ENCODE results near the gene TGFB1.

The TGFB1 gene

GRCh38 chr19:41335467-41335866 is 18.3 kb downstream of the TGFB1 start:
- no peaks in the 10 kb centered on the region for H3K4me1 ChIP-seq (ENCODE audit: insufficient read depth, low read length)
- no peaks in the 10 kb centered on the region for H3K9me3 ChIP-seq (ENCODE audit: low read length)
- no peaks in the 10 kb centered on the region for H3K27me3 ChIP-seq (ENCODE audit: control insufficient read depth in 1 of 2, insufficient read depth in 2 of 2, low read length in 2 of 2)
- H3K9ac ChIP-seq (ENCODE audit: low read length): no peak overlapping the region
- peaks cover 30% of the 10 kb centered on the region for H3K36me3 ChIP-seq (ENCODE audit: insufficient read depth, low read length)
- H3K27ac ChIP-seq (ENCODE audit: low read depth, low read length): no peak overlapping the region
- no peak overlapping the region for H3K4me3 ChIP-seq (ENCODE audit: low read depth in 1 of 2, low read length in 2 of 2)

- no peaks in the 10 kb centered on the region for H3K4me1 ChIP-seq (ENCODE audit: insufficient read depth, low read length)
- H3K27me3 ChIP-seq (ENCODE audit: control insufficient read depth in 1 of 2, insufficient read depth in 2 of 2, low read length in 2 of 2): no peaks in the 10 kb centered on the region
- H3K9me3 ChIP-seq (ENCODE audit: low read length): no peaks in the 10 kb centered on the region
- peaks cover 33% of the 10 kb centered on the region for H3K36me3 ChIP-seq (ENCODE audit: insufficient read depth, low read length)
- no peak overlapping the region for H3K4me3 ChIP-seq (ENCODE audit: low read depth in 1 of 2, low read length in 2 of 2)
- H3K27ac ChIP-seq (ENCODE audit: low read depth, low read length): no peak overlapping the region
- H3K9ac ChIP-seq (ENCODE audit: low read length): no peak overlapping the region
Measured at GRCh38 chr19:41334793-41335192, 18.9 kb downstream of the TGFB1 start.

- Histone ChIP-seq H3K4me3 (ENCODE audit: low read depth in 1 of 2, low read length in 2 of 2) (no peak overlapping the region), H3K4me1 (ENCODE audit: insufficient read depth, low read length) (no peaks in the 10 kb centered on the region), H3K9me3 (ENCODE audit: low read length) (no peaks in the 10 kb centered on the region), H3K9ac (ENCODE audit: low read length) (no peak overlapping the region), H3K27ac (ENCODE audit: low read depth, low read length) (no peak overlapping the region), H3K36me3 (ENCODE audit: insufficient read depth, low read length) (peaks cover 26% of the 10 kb centered on the region), H3K27me3 (ENCODE audit: control insufficient read depth in 1 of 2, insufficient read depth in 2 of 2, low read length in 2 of 2) (no peaks in the 10 kb centered on the region)
Measured at GRCh38 chr19:41332468-41332867, 21.3 kb downstream of the TGFB1 start.

GRCh38 chr19:41332000-41332399 is 21.7 kb downstream of the TGFB1 start:
- peaks cover 2% of the 10 kb centered on the region for H3K4me1 ChIP-seq (ENCODE audit: insufficient read depth, low read length)
- H3K9me3 ChIP-seq (ENCODE audit: low read length): no peaks in the 10 kb centered on the region
- no peak overlapping the region for H3K4me3 ChIP-seq (ENCODE audit: low read depth in 1 of 2, low read length in 2 of 2)
- H3K36me3 ChIP-seq (ENCODE audit: insufficient read depth, low read length): peaks cover 26% of the 10 kb centered on the region
- no peak overlapping the region for H3K9ac ChIP-seq (ENCODE audit: low read length)
- H3K27me3 ChIP-seq (ENCODE audit: control insufficient read depth in 1 of 2, insufficient read depth in 2 of 2, low read length in 2 of 2): no peaks in the 10 kb centered on the region
- H3K27ac ChIP-seq (ENCODE audit: low read depth, low read length): no peak overlapping the region

GRCh38 chr19:41330946-41331678 is 22.6 kb downstream of the TGFB1 start:
- peaks cover 26% of the 10 kb centered on the region for H3K36me3 ChIP-seq (ENCODE audit: insufficient read depth, low read length)
- no peak overlapping the region for H3K27ac ChIP-seq (ENCODE audit: low read depth, low read length)
- H3K4me1 ChIP-seq (ENCODE audit: insufficient read depth, low read length): peaks cover 8% of the 10 kb centered on the region
- no peaks in the 10 kb centered on the region for H3K27me3 ChIP-seq (ENCODE audit: control insufficient read depth in 1 of 2, insufficient read depth in 2 of 2, low read length in 2 of 2)
- H3K9ac ChIP-seq (ENCODE audit: low read length): no peak overlapping the region
- no peak overlapping the region for H3K4me3 ChIP-seq (ENCODE audit: low read depth in 1 of 2, low read length in 2 of 2)
- no peaks in the 10 kb centered on the region for H3K9me3 ChIP-seq (ENCODE audit: low read length)

GRCh38 chr19:41330481-41330880 is 23.2 kb downstream of the TGFB1 start:
- Histone ChIP-seq H3K9ac (ENCODE audit: low read length) (no peak overlapping the region), H3K9me3 (ENCODE audit: low read length) (no peaks in the 10 kb centered on the region), H3K4me3 (ENCODE audit: low read depth in 1 of 2, low read length in 2 of 2) (no peak overlapping the region), H3K27me3 (ENCODE audit: control insufficient read depth in 1 of 2, insufficient read depth in 2 of 2, low read length in 2 of 2) (no peaks in the 10 kb centered on the region), H3K4me1 (ENCODE audit: insufficient read depth, low read length) (peaks cover 10% of the 10 kb centered on the region), H3K36me3 (ENCODE audit: insufficient read depth, low read length) (peaks cover 26% of the 10 kb centered on the region), H3K27ac (ENCODE audit: low read depth, low read length) (no peak overlapping the region)

GRCh38 chr19:41328842-41329225 is 24.9 kb downstream of the TGFB1 start:
- no peak overlapping the region for H3K4me3 ChIP-seq (ENCODE audit: low read depth in 1 of 2, low read length in 2 of 2)
- H3K36me3 ChIP-seq (ENCODE audit: insufficient read depth, low read length): peaks cover 23% of the 10 kb centered on the region
- H3K27ac ChIP-seq (ENCODE audit: low read depth, low read length): no peak overlapping the region
- peaks cover 21% of the 10 kb centered on the region for H3K4me1 ChIP-seq (ENCODE audit: insufficient read depth, low read length)
- H3K27me3 ChIP-seq (ENCODE audit: control insufficient read depth in 1 of 2, insufficient read depth in 2 of 2, low read length in 2 of 2): no peaks in the 10 kb centered on the region
- H3K9ac ChIP-seq (ENCODE audit: low read length): no peak overlapping the region
- H3K9me3 ChIP-seq (ENCODE audit: low read length): no peaks in the 10 kb centered on the region

- Histone ChIP-seq H3K9ac (ENCODE audit: low read length) (no peak overlapping the region), H3K4me3 (ENCODE audit: low read depth in 1 of 2, low read length in 2 of 2) (no peak overlapping the region), H3K9me3 (ENCODE audit: low read length) (no peaks in the 10 kb centered on the region), H3K27ac (ENCODE audit: low read depth, low read length) (no peak overlapping the region), H3K36me3 (ENCODE audit: insufficient read depth, low read length) (peaks cover 20% of the 10 kb centered on the region), H3K27me3 (ENCODE audit: control insufficient read depth in 1 of 2, insufficient read depth in 2 of 2, low read length in 2 of 2) (no peaks in the 10 kb centered on the region), H3K4me1 (ENCODE audit: insufficient read depth, low read length) (peaks cover 27% of the 10 kb centered on the region)
Measured at GRCh38 chr19:41328157-41328841, 25.4 kb downstream of the TGFB1 start.

- Histone ChIP-seq H3K9ac (ENCODE audit: low read length) (no peak overlapping the region), H3K4me1 (ENCODE audit: insufficient read depth, low read length) (peaks cover 33% of the 10 kb centered on the region), H3K27ac (ENCODE audit: low read depth, low read length) (peak overlapping the region; percentile 9)
Measured at GRCh38 chr19:41327576-41328156, 26.1 kb downstream of the TGFB1 start.

GRCh38 chr19:41327076-41327575 is 26.6 kb downstream of the TGFB1 start:
- no peak overlapping the region for H3K9ac ChIP-seq (ENCODE audit: low read length)
- H3K27ac ChIP-seq (ENCODE audit: low read depth, low read length): peak overlapping the region; percentile 9
- H3K36me3 ChIP-seq (ENCODE audit: insufficient read depth, low read length): peaks cover 23% of the 10 kb centered on the region
- H3K27me3 ChIP-seq (ENCODE audit: control insufficient read depth in 1 of 2, insufficient read depth in 2 of 2, low read length in 2 of 2): no peaks in the 10 kb centered on the region
- H3K4me1 ChIP-seq (ENCODE audit: insufficient read depth, low read length): peaks cover 38% of the 10 kb centered on the region
- H3K4me3 ChIP-seq (ENCODE audit: low read depth in 1 of 2, low read length in 2 of 2): no peak overlapping the region
- H3K9me3 ChIP-seq (ENCODE audit: low read length): no peaks in the 10 kb centered on the region

More at GRCh38 chr19:41327576-41328156, 26.1 kb downstream of the TGFB1 start:
- Histone ChIP-seq H3K9me3 (ENCODE audit: low read length) (no peaks in the 10 kb centered on the region), H3K27me3 (ENCODE audit: control insufficient read depth in 1 of 2, insufficient read depth in 2 of 2, low read length in 2 of 2) (no peaks in the 10 kb centered on the region), H3K4me3 (ENCODE audit: low read depth in 1 of 2, low read length in 2 of 2) (no peak overlapping the region), H3K36me3 (ENCODE audit: insufficient read depth, low read length) (peaks cover 24% of the 10 kb centered on the region)

- Histone ChIP-seq H3K36me3 (ENCODE audit: insufficient read depth, low read length) (peaks cover 19% of the 10 kb centered on the region), H3K9me3 (ENCODE audit: low read length) (no peaks in the 10 kb centered on the region), H3K27ac (ENCODE audit: low read depth, low read length) (peak overlapping the region; percentile 56), H3K27me3 (ENCODE audit: control insufficient read depth in 1 of 2, insufficient read depth in 2 of 2, low read length in 2 of 2) (no peaks in the 10 kb centered on the region), H3K4me3 (ENCODE audit: low read depth in 1 of 2, low read length in 2 of 2) (peak overlapping the region; percentile 44 to 49), H3K4me1 (ENCODE audit: insufficient read depth, low read length) (peaks cover 46% of the 10 kb centered on the region), H3K9ac (ENCODE audit: low read length) (no peak overlapping the region)
Measured at GRCh38 chr19:41325947-41326706, 27.6 kb downstream of the TGFB1 start.
